ENCODE data around the gene MIEF2.
"Not testable (repeated sequence)": the region's sequence is repeated elsewhere in the genome, so short reads cannot be mapped to it uniquely, and the experiment has no call there.

Gene MIEF2

GRCh38 chr17:18260332-18261145, at the start of gene MIEF2:
Gene MIEF2, plus strand, starts transcription at chr17:18260662. Its CDS starts 2,059 bp downstream, at chr17:18262721.
- ATAC-seq (peak; percentile 90), DNase-seq (peak; percentile 93)

GRCh38 chr17:18213666-18214270, 46.7 kb upstream of the MIEF2 start:
- ATAC-seq (no peak), DNase-seq (no peak)

- not testable (repeated sequence) for DNase-seq, ATAC-seq
Observed at GRCh38 chr17:18216906-18217305, 43.6 kb upstream of the MIEF2 start.

GRCh38 chr17:18217412-18218015, 42.9 kb upstream of the MIEF2 start:
- DNase-seq: peak; percentile 82
- peak; percentile 81 for ATAC-seq

- DNase-seq: no peak
- no peak for ATAC-seq
Observed at GRCh38 chr17:18218756-18219415, 41.6 kb upstream of the MIEF2 start.

GRCh38 chr17:18224053-18224386, 36.4 kb upstream of the MIEF2 start:
- no peak for DNase-seq
- no peak for ATAC-seq

GRCh38 chr17:18224387-18225120, 35.9 kb upstream of the MIEF2 start:
- no peak for DNase-seq
- ATAC-seq: no peak

- ATAC-seq: peak; percentile 97
- DNase-seq: peak; percentile 98
Observed at GRCh38 chr17:18225121-18225641, 35.3 kb upstream of the MIEF2 start, which contains the start of gene LLGL1. Gene LLGL1, plus strand, starts transcription at chr17:18225635. Its CDS starts 48 bp downstream, at chr17:18225683.

- peak; percentile 36 for ATAC-seq
- DNase-seq: no peak
Observed at GRCh38 chr17:18225642-18226283, 34.7 kb upstream of the MIEF2 start.

GRCh38 chr17:18226284-18226945, 34.0 kb upstream of the MIEF2 start:
- no peak for ATAC-seq
- peak; percentile 27 for DNase-seq

GRCh38 chr17:18227635-18228034, 32.8 kb upstream of the MIEF2 start:
- no peak for ATAC-seq

GRCh38 chr17:18228176-18228682, 32.2 kb upstream of the MIEF2 start:
- ATAC-seq (no peak), DNase-seq (no peak)

More at GRCh38 chr17:18227635-18228034, 32.8 kb upstream of the MIEF2 start:
- no peak for DNase-seq

GRCh38 chr17:18229254-18229653, 31.2 kb upstream of the MIEF2 start:
- ATAC-seq (no peak), DNase-seq (no peak)

- no peak for ATAC-seq
- no peak for DNase-seq
Observed at GRCh38 chr17:18229771-18230170, 30.7 kb upstream of the MIEF2 start.

GRCh38 chr17:18230288-18231141, 29.9 kb upstream of the MIEF2 start:
- ATAC-seq (no peak), DNase-seq (no peak)

- DNase-seq (no peak), ATAC-seq (no peak)
Observed at GRCh38 chr17:18231164-18231563, 29.3 kb upstream of the MIEF2 start.

GRCh38 chr17:18233803-18234518, 26.5 kb upstream of the MIEF2 start:
- no peak for DNase-seq
- ATAC-seq: no peak

GRCh38 chr17:18234853-18235380, 25.5 kb upstream of the MIEF2 start:
- no peak for ATAC-seq
- no peak for DNase-seq
